Keratinocyte (primary cell): ENCODE results near the gene DSCAML1. TPM values are rescaled to one million over a fixed set of nuclear protein-coding genes. Genes with fewer than 3 reads are reported as not detected.

ENCODE experiments used
- DNase-seq: peaks from one replicate; pipeline ENCODE4 v3.0.0-alpha.2; 2011; ENCODE audit warnings: low read depth, missing footprints, low spot score
- FAIRE-seq: peaks from 2 replicates; lab custom pipeline; 2011; peaks lifted over from hg19 to GRCh38; lab: Jason Lieb, UNC
- H2AFZ ChIP-seq: 2 replicates; pipeline ENCODE4 v1.6.0; 2012; ENCODE audit warnings: low read length, control low read depth, inconsistent platforms; ENCODE audit not compliant: control insufficient read depth
- H3K27ac ChIP-seq: 2 replicates; pipeline ENCODE4 v1.5.1; 2011; ENCODE audit warnings: low read length; ENCODE audit not compliant: control insufficient read depth, insufficient read depth
- H3K27me3 ChIP-seq: 3 replicates; pipeline ENCODE4 v1.6.0; 2011; ENCODE audit warnings: low read length; ENCODE audit not compliant: control insufficient read depth, insufficient read depth; ENCODE audit errors: extremely low read depth
- H3K36me3 ChIP-seq, 2 experiments: 2 replicates in 1 of 2; 3 replicates in 1 of 2; pipeline ENCODE4 v1.5.1; 2011; ENCODE audit warnings: low read length in 2 of 2, mild to moderate bottlenecking in 1 of 2; ENCODE audit not compliant: control insufficient read depth in 2 of 2, insufficient read depth in 2 of 2; ENCODE audit errors: extremely low read depth in 1 of 2
- H3K4me1 ChIP-seq: 3 replicates; pipeline ENCODE4 v1.5.1; 2011; ENCODE audit warnings: low read length; ENCODE audit not compliant: control insufficient read depth, insufficient read depth; ENCODE audit errors: extremely low read depth
- H3K4me2 ChIP-seq: 3 replicates; pipeline ENCODE4 v1.6.0; 2011; ENCODE audit warnings: low read depth, low read length; ENCODE audit not compliant: control insufficient read depth, insufficient read depth; ENCODE audit errors: extremely low read depth
- H3K4me3 ChIP-seq, 3 experiments: fragments of 200-600 bp in 1 of 3; sonication (generic) in 1 of 3; 2 replicates in 2 of 3; 3 replicates in 1 of 3; pipeline ENCODE4 v1.5.1; 2011 to 2016; ENCODE audit warnings: low read length in 3 of 3, mild to moderate bottlenecking in 3 of 3, control low read depth in 2 of 3, inconsistent platforms in 1 of 3, low read depth in 1 of 3, mixed read lengths in 1 of 3, mixed run types in 1 of 3, moderate library complexity in 1 of 3; ENCODE audit not compliant: control insufficient read depth in 2 of 3, insufficient read depth in 2 of 3; ENCODE audit errors: extremely low read depth in 1 of 3
- H3K79me2 ChIP-seq: 2 replicates; pipeline ENCODE4 v1.6.0; 2012; ENCODE audit warnings: low read length; ENCODE audit not compliant: control insufficient read depth, insufficient read depth
- H3K9ac ChIP-seq: 3 replicates; pipeline ENCODE4 v1.6.0; 2011; ENCODE audit warnings: low read length; ENCODE audit not compliant: control insufficient read depth, insufficient read depth; ENCODE audit errors: extremely low read depth
- H3K9me1 ChIP-seq: 3 replicates; pipeline ENCODE4 v1.6.0; 2011; ENCODE audit warnings: low read length; ENCODE audit not compliant: control insufficient read depth, insufficient read depth; ENCODE audit errors: extremely low read depth
- H3K9me3 ChIP-seq: 2 replicates; pipeline ENCODE4 v1.5.1; 2012; ENCODE audit warnings: low read depth, low read length; ENCODE audit not compliant: control insufficient read depth
- H4K20me1 ChIP-seq: 3 replicates; pipeline ENCODE4 v1.6.0; 2011; ENCODE audit warnings: low read length; ENCODE audit not compliant: control insufficient read depth, insufficient read depth; ENCODE audit errors: extremely low read depth
- EZH2 ChIP-seq: IDR thresholded peaks from one replicate; pipeline ENCODE4 v1.6.1; 2012; ENCODE audit warnings: inconsistent platforms, mild to moderate bottlenecking, low read length, moderate library complexity
- dilution Hi-C: fragments of 300-500 bp; cut with MboI; formaldehyde crosslinking; loops from one replicate; pipeline ENCODE4 v1.7.0; 2020; ENCODE audit warnings: low sequenced_read_pairs; ENCODE audit not compliant: extremely low pct_ligation_motif_present
- polyA plus RNA-seq, 5 experiments: library from polyadenylated mRNA; depleted of rRNA in 3 of 5; stranded (reverse) in 3 of 5; stranded (forward) in 1 of 5; unstranded in 1 of 5; fragments of >200 nt; gene quantifications; 1 replicate in 1 of 5; 2 replicates in 3 of 5; 3 replicates in 1 of 5; pipeline versions ENCODE4 v1.2.1 to v1.2.3, GENCODE V29; 2011 to 2012; ENCODE audit warnings: missing spikeins in 2 of 5, low read depth in 1 of 5, low replicate concordance in 1 of 5
- TF ChIP-seq, protein P1 (sequence below), 3 experiments: IDR thresholded peaks in 1 of 3; conservative IDR thresholded peaks in 1 of 3; optimal IDR thresholded peaks in 1 of 3; 2 replicates in 2 of 3; 3 replicates in 1 of 3; pipeline versions ENCODE3 to v1.5.1; 2011; ENCODE audit warnings: low read length in 3 of 3, mild to moderate bottlenecking in 3 of 3, moderate library complexity in 2 of 3, control low read depth in 1 of 3, inconsistent platforms in 1 of 3; ENCODE audit not compliant: insufficient read depth in 2 of 3; ENCODE audit errors: extremely low read depth in 1 of 3

The DSCAML1 gene
- polyA plus RNA-seq, 1 donor (not counting 4 experiments of a cell fraction or from before 2014, with no cell fraction given) = not detected

- dilution Hi-C loops = no loop called here
- H3K79me2 ChIP-seq = no peaks in the 10 kb centered on the region
- H2AFZ ChIP-seq = no peak overlapping the region
- no peaks in the 10 kb centered on the region for H3K9me1 ChIP-seq
- TF ChIP-seq EZH2 = no peak
- TF ChIP-seq, protein P1, sequence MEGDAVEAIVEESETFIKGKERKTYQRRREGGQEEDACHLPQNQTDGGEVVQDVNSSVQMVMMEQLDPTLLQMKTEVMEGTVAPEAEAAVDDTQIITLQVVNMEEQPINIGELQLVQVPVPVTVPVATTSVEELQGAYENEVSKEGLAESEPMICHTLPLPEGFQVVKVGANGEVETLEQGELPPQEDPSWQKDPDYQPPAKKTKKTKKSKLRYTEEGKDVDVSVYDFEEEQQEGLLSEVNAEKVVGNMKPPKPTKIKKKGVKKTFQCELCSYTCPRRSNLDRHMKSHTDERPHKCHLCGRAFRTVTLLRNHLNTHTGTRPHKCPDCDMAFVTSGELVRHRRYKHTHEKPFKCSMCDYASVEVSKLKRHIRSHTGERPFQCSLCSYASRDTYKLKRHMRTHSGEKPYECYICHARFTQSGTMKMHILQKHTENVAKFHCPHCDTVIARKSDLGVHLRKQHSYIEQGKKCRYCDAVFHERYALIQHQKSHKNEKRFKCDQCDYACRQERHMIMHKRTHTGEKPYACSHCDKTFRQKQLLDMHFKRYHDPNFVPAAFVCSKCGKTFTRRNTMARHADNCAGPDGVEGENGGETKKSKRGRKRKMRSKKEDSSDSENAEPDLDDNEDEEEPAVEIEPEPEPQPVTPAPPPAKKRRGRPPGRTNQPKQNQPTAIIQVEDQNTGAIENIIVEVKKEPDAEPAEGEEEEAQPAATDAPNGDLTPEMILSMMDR (optimal IDR thresholded peaks at IDR 0.05 in 1 of 3, IDR thresholded peaks at IDR 0.05 in 1 of 3, conservative IDR thresholded peaks at IDR 0.05 in 1 of 3; ENCODE audit: extremely low read depth in 1 of 3, insufficient read depth in 2 of 3, low read length in 3 of 3) = no peak
- no peaks in the 10 kb centered on the region for H3K9me3 ChIP-seq
- H3K36me3 ChIP-seq = no peaks in the 10 kb centered on the region
- H3K27me3 ChIP-seq = peaks cover 3% of the 10 kb centered on the region
- no peak overlapping the region for H3K4me3 ChIP-seq
- H3K4me1 ChIP-seq = no peaks in the 10 kb centered on the region
- DNase-seq = no peak
- no peaks in the 10 kb centered on the region for H4K20me1 ChIP-seq
- H3K4me2 ChIP-seq = no peak overlapping the region
- FAIRE-seq = no peak
- H3K27ac ChIP-seq = no peak overlapping the region
- no peak overlapping the region for H3K9ac ChIP-seq
Measured at GRCh38 chr11:117593065-117593464, 204.0 kb downstream of the DSCAML1 start.

DNA sequence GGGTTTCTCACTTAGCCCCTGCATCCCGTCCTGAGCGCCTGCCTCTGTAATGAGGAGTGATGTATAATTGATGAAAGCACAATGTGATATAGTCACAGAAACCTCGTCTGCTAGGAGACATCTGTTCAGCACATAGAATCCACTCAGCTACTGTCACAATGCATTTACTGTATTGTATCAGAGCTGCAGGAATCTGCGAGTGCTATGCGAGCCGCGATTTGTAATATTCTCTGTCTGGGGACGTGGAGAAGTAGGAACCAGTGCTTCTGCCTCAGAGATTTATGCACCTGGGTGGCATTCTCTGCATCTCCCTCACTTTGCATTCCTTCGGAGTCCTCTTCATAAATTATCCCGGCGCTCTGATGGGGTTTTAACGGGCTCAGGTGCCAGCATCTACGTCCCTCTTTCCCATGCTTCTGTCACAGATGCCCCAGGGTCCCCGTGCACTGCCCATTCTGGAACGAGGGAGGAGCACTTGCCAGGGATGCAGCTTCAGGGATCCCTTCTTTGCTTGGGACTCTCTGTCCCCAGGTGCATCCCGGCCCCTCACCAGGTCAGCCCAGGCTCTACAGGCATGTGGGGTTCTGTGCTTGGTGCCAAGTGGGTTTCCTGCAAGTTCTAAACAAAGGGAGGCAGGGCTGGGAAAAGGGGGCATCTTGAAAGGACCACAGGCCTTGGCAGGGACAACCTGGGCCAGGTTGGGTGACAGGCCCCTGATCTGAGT, 205.5 kb downstream of the DSCAML1 start:
- dilution Hi-C loops = no loop called here

More for the DNA sequence above, 205.5 kb downstream of the DSCAML1 start:
- H3K79me2 ChIP-seq = no peaks in the 10 kb centered on the region
- no peak overlapping the region for H3K27ac ChIP-seq
- no peak overlapping the region for H3K4me2 ChIP-seq
- H3K9ac ChIP-seq = no peak overlapping the region
- H3K4me1 ChIP-seq = no peaks in the 10 kb centered on the region
- no peaks in the 10 kb centered on the region for H4K20me1 ChIP-seq
- FAIRE-seq (no peak), DNase-seq (no peak)
- H3K9me3 ChIP-seq = no peaks in the 10 kb centered on the region
- no peak overlapping the region for H2AFZ ChIP-seq
- H3K9me1 ChIP-seq = no peaks in the 10 kb centered on the region
- H3K4me3 ChIP-seq = no peak overlapping the region
- peaks cover 3% of the 10 kb centered on the region for H3K27me3 ChIP-seq
- H3K36me3 ChIP-seq = no peaks in the 10 kb centered on the region
- TF ChIP-seq, protein P1 (optimal IDR thresholded peaks at IDR 0.05 in 1 of 3, IDR thresholded peaks at IDR 0.05 in 1 of 3, conservative IDR thresholded peaks at IDR 0.05 in 1 of 3; ENCODE audit: extremely low read depth in 1 of 3, insufficient read depth in 2 of 3, low read length in 3 of 3) = no peak
- TF ChIP-seq EZH2 = no peak
